CD8-positive, alpha-beta memory T cell (primary cell): ENCODE results near the gene STK38L. TPM values are rescaled to one million over a fixed set of nuclear protein-coding genes. Genes with fewer than 3 reads are reported as not detected.
"Not testable (repeated sequence)": the region's sequence is repeated elsewhere in the genome, so short reads cannot be mapped to it uniquely, and the experiment has no call there.

ENCODE experiments used
- CTCF ChIA-PET: fragments of 350-600 bp; sonication (Branson Sonifier 250); formaldehyde crosslinking; loops from one replicate; lab custom pipeline; 2021; ENCODE audit warnings: antibody characterized with exemption; lab: Charles Lee
- POLR2A ChIA-PET: fragments of 350-600 bp; sonication (Branson Sonifier 250); formaldehyde crosslinking; loops from one replicate; lab custom pipeline; 2021; ENCODE audit warnings: antibody characterized with exemption; lab: Charles Lee
- DNase-seq, 5 donors: peaks; one replicate each; pipeline versions ENCODE4 v3.0.0 to v3.0.0-alpha.2; 2020 to 2022; ENCODE audit warnings: mixed read lengths in 1 of 5
- H3K27ac ChIP-seq: one replicate; pipeline ENCODE4 v1.7.0; 2013; ENCODE audit warnings: low read depth, mild to moderate bottlenecking, low read length, moderate library complexity
- H3K27me3 ChIP-seq: 2 replicates; pipeline ENCODE4 v1.7.0; 2013; ENCODE audit warnings: low read length, mild to moderate bottlenecking; ENCODE audit not compliant: insufficient read depth, poor library complexity, severe bottlenecking
- H3K36me3 ChIP-seq: 2 replicates; pipeline ENCODE4 v1.7.0; 2013; ENCODE audit warnings: mild to moderate bottlenecking, low read length, moderate library complexity; ENCODE audit not compliant: insufficient read depth
- H3K4me1 ChIP-seq: 2 replicates; pipeline ENCODE4 v1.7.0; 2013; ENCODE audit warnings: mild to moderate bottlenecking, low read length, moderate library complexity; ENCODE audit not compliant: insufficient read depth
- H3K4me3 ChIP-seq: 2 replicates; pipeline ENCODE4 v1.7.0; 2013; ENCODE audit warnings: mild to moderate bottlenecking, low read length
- H3K9me3 ChIP-seq: 2 replicates; pipeline ENCODE4 v1.7.0; 2013; ENCODE audit warnings: mild to moderate bottlenecking, low read length
- H3K27ac Mint-ChIP-seq, 8 donors: one replicate each; pipeline ENCODE4 v1.8.0; 2020 to 2021; ENCODE audit warnings: mixed read lengths in 8 of 8, mild to moderate bottlenecking in 6 of 8, inconsistent platforms in 3 of 8, moderate library complexity in 3 of 8
- H3K27me3 Mint-ChIP-seq, 2 donors: one replicate each; pipeline ENCODE4 v1.8.0; 2020 to 2021; ENCODE audit warnings: mixed read lengths in 2 of 2, mild to moderate bottlenecking in 1 of 2, moderate library complexity in 1 of 2
- H3K36me3 Mint-ChIP-seq, 3 donors: one replicate each; pipeline ENCODE4 v1.8.0; 2020 to 2021; ENCODE audit warnings: mixed read lengths in 3 of 3, inconsistent platforms in 1 of 3, mild to moderate bottlenecking in 1 of 3
- H3K4me1 Mint-ChIP-seq, 3 donors: one replicate each; pipeline ENCODE4 v1.8.0; 2020 to 2021; ENCODE audit warnings: mixed read lengths in 3 of 3, inconsistent platforms in 1 of 3, mild to moderate bottlenecking in 1 of 3
- H3K4me3 Mint-ChIP-seq, 7 donors: one replicate each; pipeline ENCODE4 v1.8.0; 2020 to 2021; ENCODE audit warnings: mixed read lengths in 7 of 7, mild to moderate bottlenecking in 6 of 7, moderate library complexity in 4 of 7, inconsistent platforms in 2 of 7
- H3K9me3 Mint-ChIP-seq, 5 donors: one replicate each; pipeline ENCODE4 v1.8.0; 2020 to 2022; ENCODE audit warnings: mixed read lengths in 5 of 5, mild to moderate bottlenecking in 3 of 5, moderate library complexity in 2 of 5, inconsistent platforms in 1 of 5
- polyA plus RNA-seq: library from polyadenylated mRNA; unstranded; fragments of 300-500 nt; fragmentation: Illumina TruSeq; gene quantifications from one replicate; pipeline ENCODE4 v1.2.3, GENCODE V29; 2021
- total RNA-seq, 2 experiments: library from RNA; stranded (reverse); gene quantifications; one replicate each; pipeline ENCODE4 v1.2.3, GENCODE V29; 2021

Gene STK38L
- total and polyA plus RNA-seq, 3 experiments from 2014 or later: 7.1 to 27.7 (median 23.1) TPM

- Mint-ChIP-seq H3K4me3 (no peak overlapping the region), H3K27ac (no peak overlapping the region), H3K9me3 (no peaks in the 10 kb centered on the region), H3K36me3 (no peaks in the 10 kb centered on the region), H3K4me1 (peaks cover 0 to 2% (median 0%) of the 10 kb centered on the region in 3 donors), H3K27me3 (peaks cover 3 to 7% of the 10 kb centered on the region in 2 donors)
- Histone ChIP-seq H3K27me3 (no peaks in the 10 kb centered on the region), H3K36me3 (no peaks in the 10 kb centered on the region), H3K9me3 (no peaks in the 10 kb centered on the region), H3K27ac (no peak overlapping the region), H3K4me1 (no peaks in the 10 kb centered on the region), H3K4me3 (no peak overlapping the region)
- DNase-seq: no peak
- ChIA-PET CTCF (interaction anchor here (1.7 kb wide), 1 partner anchor 16 kb away, joined by 4 read pairs; no protein-coding TSS in a partner anchor), POLR2A (no interaction called here)
Observed at GRCh38 chr12:27220055-27220987, 23.8 kb upstream of the STK38L start.

GRCh38 chr12:27220988-27221345 lies 23.1 kb upstream of the STK38L start:
- POLR2A ChIA-PET: no interaction called here
- Histone ChIP-seq H3K9me3 (no peaks in the 10 kb centered on the region), H3K4me3 (no peak overlapping the region), H3K27me3 (no peaks in the 10 kb centered on the region), H3K27ac (no peak overlapping the region), H3K36me3 (no peaks in the 10 kb centered on the region), H3K4me1 (no peaks in the 10 kb centered on the region)
- H3K27me3 Mint-ChIP-seq: peaks cover 3 to 7% of the 10 kb centered on the region in 2 donors
- peaks cover 0 to 2% (median 0%) of the 10 kb centered on the region in 3 donors for H3K4me1 Mint-ChIP-seq
- H3K9me3 Mint-ChIP-seq: no peaks in the 10 kb centered on the region
- H3K36me3 Mint-ChIP-seq: no peaks in the 10 kb centered on the region
- no peak overlapping the region for H3K4me3 Mint-ChIP-seq
- H3K27ac Mint-ChIP-seq: no peak overlapping the region
- CTCF ChIA-PET: interaction anchor here (1.7 kb wide), 1 partner anchor 16 kb away, joined by 4 read pairs; no protein-coding TSS in a partner anchor
- no peak for DNase-seq

- Histone ChIP-seq H3K27me3 (no peaks in the 10 kb centered on the region), H3K9me3 (no peaks in the 10 kb centered on the region), H3K4me1 (no peaks in the 10 kb centered on the region), H3K4me3 (no peak overlapping the region), H3K36me3 (no peaks in the 10 kb centered on the region), H3K27ac (no peak overlapping the region)
- no peak for DNase-seq
- Mint-ChIP-seq H3K4me3 (no peak overlapping the region), H3K4me1 (peaks cover 0 to 2% (median 0%) of the 10 kb centered on the region in 3 donors), H3K27me3 (peaks cover 3 to 7% of the 10 kb centered on the region in 2 donors), H3K9me3 (no peaks in the 10 kb centered on the region), H3K27ac (no peak overlapping the region), H3K36me3 (no peaks in the 10 kb centered on the region)
- ChIA-PET POLR2A (no interaction called here), CTCF (interaction anchor here (1.7 kb wide), 1 partner anchor 15 kb away, joined by 4 read pairs; no protein-coding TSS in a partner anchor)
Observed at GRCh38 chr12:27221625-27222387, 22.3 kb upstream of the STK38L start.

GRCh38 chr12:27226407-27226929 lies 17.6 kb upstream of the STK38L start:
- no peaks in the 10 kb centered on the region for H3K9me3 Mint-ChIP-seq
- ChIA-PET POLR2A (no interaction called here), CTCF (no interaction called here)
- H3K4me1 ChIP-seq: no peaks in the 10 kb centered on the region
- H3K27me3 ChIP-seq: no peaks in the 10 kb centered on the region
- H3K36me3 Mint-ChIP-seq: no peaks in the 10 kb centered on the region
- H3K4me3 Mint-ChIP-seq: no peak overlapping the region
- H3K27ac ChIP-seq: no peak overlapping the region
- no peak overlapping the region for H3K27ac Mint-ChIP-seq
- no peaks in the 10 kb centered on the region for H3K36me3 ChIP-seq
- H3K4me3 ChIP-seq: no peak overlapping the region
- H3K9me3 ChIP-seq: no peaks in the 10 kb centered on the region
- DNase-seq: no peak
- no peaks in the 10 kb centered on the region for H3K4me1 Mint-ChIP-seq
- peaks cover 3 to 11% of the 10 kb centered on the region in 2 donors for H3K27me3 Mint-ChIP-seq

- ChIA-PET CTCF (no interaction called here), POLR2A (no interaction called here)
- Histone ChIP-seq H3K27ac (no peak overlapping the region), H3K36me3 (no peaks in the 10 kb centered on the region), H3K4me1 (no peaks in the 10 kb centered on the region), H3K9me3 (no peaks in the 10 kb centered on the region), H3K27me3 (no peaks in the 10 kb centered on the region), H3K4me3 (no peak overlapping the region)
- H3K9me3 Mint-ChIP-seq: no peaks in the 10 kb centered on the region
- no peak for DNase-seq
- H3K4me3 Mint-ChIP-seq: no peak overlapping the region
- no peaks in the 10 kb centered on the region for H3K4me1 Mint-ChIP-seq
- H3K27me3 Mint-ChIP-seq: peaks cover 7 to 9% of the 10 kb centered on the region in 2 donors
- H3K36me3 Mint-ChIP-seq: no peaks in the 10 kb centered on the region
- no peak overlapping the region for H3K27ac Mint-ChIP-seq
Observed at GRCh38 chr12:27229367-27229766, 14.7 kb upstream of the STK38L start.

GRCh38 chr12:27231374-27231773 lies 12.7 kb upstream of the STK38L start:
- CTCF ChIA-PET, H3K27me3 Mint-ChIP-seq: not testable (repeated sequence)

GRCh38 chr12:27233814-27234213 lies 10.3 kb upstream of the STK38L start:
- ChIA-PET CTCF (no interaction called here), POLR2A (no interaction called here)
- Mint-ChIP-seq H3K4me3 (no peak overlapping the region), H3K27me3 (peaks cover 5 to 9% of the 10 kb centered on the region in 2 donors), H3K4me1 (peaks cover 9 to 13% (median 13%) of the 10 kb centered on the region in 3 donors), H3K27ac (no peak overlapping the region), H3K36me3 (no peaks in the 10 kb centered on the region), H3K9me3 (no peaks in the 10 kb centered on the region)
- no peaks in the 10 kb centered on the region for H3K36me3 ChIP-seq
- H3K9me3 ChIP-seq: no peaks in the 10 kb centered on the region
- H3K27ac ChIP-seq: no peak overlapping the region
- DNase-seq: no peak
- H3K4me3 ChIP-seq: no peak overlapping the region
- no peaks in the 10 kb centered on the region for H3K27me3 ChIP-seq
- H3K4me1 ChIP-seq: no peaks in the 10 kb centered on the region

More at GRCh38 chr12:27231374-27231773, 12.7 kb upstream of the STK38L start:
- H3K9me3 Mint-ChIP-seq, H3K4me3 ChIP-seq, H3K4me3 Mint-ChIP-seq, DNase-seq, H3K36me3 Mint-ChIP-seq, H3K27me3 ChIP-seq, POLR2A ChIA-PET, H3K36me3 ChIP-seq, H3K27ac Mint-ChIP-seq, H3K4me1 Mint-ChIP-seq, H3K9me3 ChIP-seq, H3K4me1 ChIP-seq, H3K27ac ChIP-seq: not testable (repeated sequence)
